ENCODE results near the gene PNPLA5.
"Not testable (repeated sequence)": the region's sequence is repeated elsewhere in the genome, so short reads cannot be mapped to it uniquely, and the experiment has no call there.

PNPLA5 gene, protein sequence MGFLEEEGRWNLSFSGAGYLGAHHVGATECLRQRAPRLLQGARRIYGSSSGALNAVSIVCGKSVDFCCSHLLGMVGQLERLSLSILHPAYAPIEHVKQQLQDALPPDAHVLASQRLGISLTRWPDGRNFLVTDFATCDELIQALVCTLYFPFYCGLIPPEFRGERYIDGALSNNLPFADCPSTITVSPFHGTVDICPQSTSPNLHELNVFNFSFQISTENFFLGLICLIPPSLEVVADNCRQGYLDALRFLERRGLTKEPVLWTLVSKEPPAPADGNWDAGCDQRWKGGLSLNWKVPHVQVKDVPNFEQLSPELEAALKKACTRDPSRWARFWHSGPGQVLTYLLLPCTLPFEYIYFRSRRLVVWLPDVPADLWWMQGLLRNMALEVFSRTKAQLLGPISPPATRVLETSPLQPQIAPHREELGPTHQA

DNA sequence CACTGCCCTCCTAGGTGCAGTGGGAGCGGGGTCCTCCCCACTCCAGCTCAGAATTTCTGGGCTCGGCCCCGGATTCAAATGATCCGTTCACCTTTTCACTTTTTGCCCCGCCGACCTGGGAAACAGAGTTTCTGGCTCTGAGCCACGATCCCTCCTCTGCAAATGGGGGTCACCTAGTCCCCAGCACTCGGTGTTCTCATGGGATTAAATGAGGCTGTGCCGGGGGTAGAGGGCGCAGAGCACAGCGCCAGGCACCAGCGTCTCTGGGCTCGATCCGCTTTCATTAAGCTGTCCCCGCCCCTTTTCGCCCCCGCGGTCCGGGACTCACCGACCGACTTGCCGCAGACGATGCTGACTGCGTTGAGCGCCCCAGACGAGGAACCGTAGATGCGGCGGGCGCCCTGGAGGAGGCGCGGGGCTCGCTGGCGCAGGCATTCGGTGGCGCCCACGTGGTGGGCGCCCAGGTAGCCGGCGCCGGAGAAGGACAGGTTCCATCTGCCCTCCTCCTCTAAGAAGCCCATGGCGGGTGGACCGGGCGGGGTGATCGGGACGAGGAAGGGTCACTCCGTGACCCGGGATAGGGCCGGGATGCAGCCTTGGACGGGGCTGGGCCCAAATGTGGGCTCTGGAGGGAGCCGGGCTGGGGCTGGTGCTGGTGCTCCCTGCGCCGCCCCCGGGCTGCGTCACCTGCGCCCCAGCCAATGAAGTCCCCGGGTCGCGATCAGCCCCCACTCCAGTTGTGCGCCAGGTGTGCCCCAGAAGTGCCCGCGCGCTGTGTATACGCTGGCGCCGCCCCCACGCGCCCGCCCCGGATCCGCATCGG, at the start of gene PNPLA5:
PNPLA5 (minus strand) TSS at position 654 of the 823 bp plus-strand sequence; CDS start at position 521, 133 bp downstream.
- peak; percentile 24 for DNase-seq (ENCODE audit: low spot score)

- no peak for DNase-seq (ENCODE audit: low spot score)
These were observed 49.6 kb upstream of the PNPLA5 start for GRCh38 chr22:43941449-43941848.

GRCh38 chr22:43931771-43932170, 40.0 kb upstream of the PNPLA5 start:
- DNase-seq (ENCODE audit: low spot score), result no peak

DNA sequence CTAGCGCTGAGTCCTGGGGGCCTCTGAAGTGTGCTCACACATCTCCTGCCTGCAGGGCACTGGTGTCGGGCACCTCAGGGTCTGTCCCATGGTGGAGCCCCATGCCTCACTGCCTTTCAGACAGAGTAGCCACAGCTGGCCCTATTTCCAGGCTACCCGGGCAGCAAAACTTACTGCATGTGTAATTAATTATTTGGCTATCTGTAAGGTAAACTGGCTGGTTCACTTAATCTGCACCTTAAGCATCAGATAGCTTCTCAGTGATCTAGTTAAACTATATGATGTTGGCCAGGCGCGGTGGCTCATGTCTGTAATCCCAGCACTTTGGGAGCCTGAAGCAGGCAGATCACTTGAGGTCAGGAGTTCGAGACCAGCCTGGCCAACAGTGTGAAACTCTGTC, 37.1 kb upstream of the PNPLA5 start:
- DNase-seq (ENCODE audit: low spot score), result no peak

GRCh38 chr22:43928468-43928867, 36.7 kb upstream of the PNPLA5 start:
- no peak for DNase-seq (ENCODE audit: low spot score)

DNA sequence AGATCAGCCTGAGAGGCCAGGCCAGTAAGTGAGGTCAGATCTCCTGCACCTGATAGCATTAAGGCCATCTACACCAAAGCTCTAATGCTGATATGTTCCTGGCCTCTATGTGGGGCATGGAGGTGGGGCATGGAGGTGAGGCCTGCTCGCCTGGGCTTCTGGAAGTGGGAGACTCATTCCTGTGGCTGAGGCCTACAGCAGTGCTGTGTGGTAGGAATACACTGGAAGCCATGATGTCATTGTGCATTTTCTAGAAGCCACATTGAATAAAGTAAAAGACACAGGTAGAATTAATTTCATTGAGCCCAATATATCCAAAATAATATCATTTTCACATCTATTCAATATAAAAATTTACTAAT, 34.5 kb upstream of the PNPLA5 start:
- DNase-seq (ENCODE audit: low spot score), result no peak

- DNase-seq (ENCODE audit: low spot score), result no peak
These were observed 33.9 kb upstream of the PNPLA5 start for GRCh38 chr22:43925433-43926348.

DNA sequence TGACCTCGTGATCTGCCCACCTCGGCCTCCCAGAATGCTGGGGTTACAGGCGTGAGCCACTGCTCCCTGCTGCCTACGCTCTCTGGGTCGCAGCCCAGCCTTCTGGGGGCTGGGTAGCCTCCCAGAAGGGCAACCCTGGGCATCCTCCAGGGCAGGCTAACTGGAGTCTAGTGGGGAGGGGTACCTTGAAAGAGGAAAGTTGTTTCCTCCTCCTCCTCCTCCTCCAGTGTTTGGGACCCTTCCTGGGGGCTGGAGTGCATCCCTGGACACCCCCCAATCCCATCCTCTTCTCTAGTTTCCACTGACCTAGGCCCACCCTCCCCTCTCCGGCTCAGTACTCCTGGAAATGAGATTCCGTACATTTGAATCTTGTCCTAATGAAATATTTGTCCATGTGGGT, 33.1 kb upstream of the PNPLA5 start:
- no peak for DNase-seq (ENCODE audit: low spot score)

DNA sequence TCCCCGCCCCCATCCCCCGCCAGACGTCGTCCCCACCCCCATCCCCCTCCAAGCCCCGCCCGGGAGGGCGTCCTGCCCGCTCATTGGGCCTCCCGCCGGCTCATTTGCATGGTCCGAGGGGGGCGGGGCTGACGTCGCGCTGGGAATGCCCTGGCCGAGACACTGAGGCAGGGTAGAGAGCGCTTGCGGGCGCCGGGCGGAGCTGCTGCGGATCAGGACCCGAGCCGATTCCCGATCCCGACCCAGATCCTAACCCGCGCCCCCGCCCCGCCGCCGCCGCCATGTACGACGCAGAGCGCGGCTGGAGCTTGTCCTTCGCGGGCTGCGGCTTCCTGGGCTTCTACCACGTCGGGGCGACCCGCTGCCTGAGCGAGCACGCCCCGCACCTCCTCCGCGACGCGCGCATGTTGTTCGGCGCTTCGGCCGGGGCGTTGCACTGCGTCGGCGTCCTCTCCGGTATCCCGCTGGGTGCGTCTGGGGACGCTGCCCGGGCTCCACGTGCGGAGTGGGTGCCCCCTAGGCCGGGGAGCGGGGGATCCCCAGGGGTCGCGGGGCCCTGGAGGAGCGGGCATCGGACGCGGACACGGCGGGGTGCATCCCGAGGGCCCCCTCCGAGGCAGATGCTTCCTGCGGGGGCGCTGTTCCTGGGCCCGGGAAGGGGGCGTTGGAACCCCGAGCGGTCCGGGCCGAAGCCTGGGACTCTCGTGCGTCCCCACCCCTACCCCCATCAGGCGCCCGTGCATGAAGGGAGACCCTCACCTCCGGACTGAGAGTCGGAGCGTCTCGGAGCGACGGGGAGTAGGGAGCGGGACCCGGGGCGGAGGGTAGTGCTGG, 32.0 kb upstream of the PNPLA5 start, which contains the start of gene PNPLA3:
PNPLA3 (plus strand) TSS at position 175 of the 834 bp plus-strand sequence; CDS start at position 282, 107 bp downstream.
- peak; percentile 83 for DNase-seq (ENCODE audit: low spot score)

DNA sequence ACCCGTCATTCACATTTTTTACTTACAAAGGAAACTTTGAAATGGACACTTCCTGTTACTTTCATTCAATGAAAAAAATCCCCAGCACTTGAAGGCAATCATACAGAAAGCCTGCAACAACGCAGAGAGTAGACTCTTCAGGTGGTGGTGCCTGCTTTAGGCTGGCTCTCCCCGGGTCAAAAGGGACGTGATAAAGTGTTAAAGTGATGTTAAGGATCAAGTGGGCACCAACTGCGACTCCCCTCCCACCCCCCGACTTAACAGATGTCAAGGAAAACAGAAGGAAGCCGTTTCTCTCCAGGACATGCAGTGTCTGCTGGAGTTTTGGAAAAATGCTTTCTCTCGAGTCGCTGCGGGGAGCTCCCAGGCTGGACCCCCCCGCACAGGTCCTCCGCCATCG, 31.4 kb upstream of the PNPLA5 start:
- peak; percentile 24 for DNase-seq (ENCODE audit: low spot score)

DNA sequence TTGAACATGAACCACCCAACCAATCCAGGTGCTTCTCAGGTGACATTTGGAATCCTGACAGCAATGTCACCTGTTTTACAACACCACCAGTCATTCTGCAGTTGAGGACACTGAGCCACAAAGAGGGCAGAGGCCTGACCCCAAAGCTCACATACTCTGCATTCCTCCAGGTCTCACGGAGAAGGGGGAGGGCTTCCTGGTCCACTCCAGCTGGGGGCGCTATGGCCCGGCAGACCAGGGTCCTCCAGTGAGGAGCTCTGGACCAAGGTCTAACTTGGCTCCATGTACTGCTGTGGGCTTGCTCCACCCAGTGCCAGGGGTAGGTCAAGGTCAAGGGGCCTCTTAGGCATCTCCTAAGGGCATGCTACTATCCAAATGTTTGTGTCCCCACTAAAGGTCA, 30.3 kb upstream of the PNPLA5 start:
- DNase-seq (ENCODE audit: low spot score), result no peak

- DNase-seq (ENCODE audit: low spot score), result no peak
These were observed 29.6 kb upstream of the PNPLA5 start for GRCh38 chr22:43921370-43921769.

- DNase-seq (ENCODE audit: low spot score), result no peak
These were observed 27.5 kb upstream of the PNPLA5 start for GRCh38 chr22:43919106-43919973.

DNA sequence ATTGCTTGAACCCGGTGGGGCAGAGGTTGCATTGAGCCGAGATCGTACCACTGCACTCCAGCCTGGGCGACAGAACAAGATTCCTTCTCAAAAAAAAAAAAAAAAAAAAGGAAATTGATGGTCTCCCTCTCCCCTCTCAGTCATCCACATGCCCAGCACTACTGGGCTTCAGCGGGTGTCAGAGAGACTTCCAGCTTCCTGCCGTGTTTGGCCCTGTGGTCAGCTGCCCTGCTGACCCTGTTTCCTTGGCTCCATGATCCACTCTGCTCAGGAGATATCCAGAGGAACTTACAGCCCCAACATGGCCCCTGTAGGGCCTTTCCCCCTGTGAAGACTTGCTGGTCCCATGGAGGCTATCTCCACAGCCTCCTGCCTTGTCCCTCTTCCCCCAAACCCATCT, 25.7 kb upstream of the PNPLA5 start:
- no peak for DNase-seq (ENCODE audit: low spot score)

DNA sequence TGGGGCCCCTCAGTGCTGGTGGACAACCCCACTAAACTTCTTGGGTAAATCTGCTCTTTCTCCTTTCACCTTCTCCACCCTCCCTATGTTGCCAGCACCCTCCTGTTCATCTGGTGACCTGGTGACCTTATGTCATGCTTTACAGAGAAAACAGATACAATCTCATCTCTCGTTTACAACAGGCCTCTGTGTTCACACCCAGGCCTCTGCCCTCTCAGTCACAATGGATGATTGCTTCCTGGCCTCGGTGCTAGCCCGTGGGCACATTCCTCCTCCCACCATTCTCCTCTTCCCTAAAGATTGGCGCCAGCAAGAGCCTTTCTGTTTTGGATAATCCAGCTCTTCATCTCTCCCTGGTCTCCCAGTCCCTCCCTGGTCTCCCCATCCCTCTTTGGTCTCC, 19.5 kb upstream of the PNPLA5 start:
- DNase-seq (ENCODE audit: low spot score), result no peak

- no peak for DNase-seq (ENCODE audit: low spot score)
These were observed 18.4 kb upstream of the PNPLA5 start for GRCh38 chr22:43910178-43910695.

GRCh38 chr22:43909708-43910107, 17.9 kb upstream of the PNPLA5 start:
- no peak for DNase-seq (ENCODE audit: low spot score)

- DNase-seq (ENCODE audit: low spot score), result no peak
These were observed 13.9 kb upstream of the PNPLA5 start for GRCh38 chr22:43905681-43906080.

DNA sequence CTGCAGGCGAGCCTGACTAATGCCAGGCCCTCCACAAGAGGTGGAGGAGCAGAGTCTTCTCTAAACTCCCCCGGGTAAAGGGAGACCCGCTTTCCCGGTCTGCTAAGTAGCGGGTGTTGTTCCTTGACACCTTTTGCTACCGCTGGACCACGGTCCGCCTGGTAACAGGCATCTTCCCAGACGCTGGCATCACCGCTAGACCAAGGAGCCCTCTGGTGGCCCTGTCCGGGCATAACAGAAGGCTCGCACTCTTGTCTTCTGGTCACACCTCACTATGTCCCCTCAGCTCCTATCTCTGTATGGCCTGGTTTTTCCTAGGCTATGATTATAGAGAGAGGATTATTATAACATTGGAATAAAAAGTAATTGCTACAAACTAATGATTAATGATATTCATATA, 12.6 kb upstream of the PNPLA5 start:
- DNase-seq (ENCODE audit: low spot score), result not testable (repeated sequence)

DNA sequence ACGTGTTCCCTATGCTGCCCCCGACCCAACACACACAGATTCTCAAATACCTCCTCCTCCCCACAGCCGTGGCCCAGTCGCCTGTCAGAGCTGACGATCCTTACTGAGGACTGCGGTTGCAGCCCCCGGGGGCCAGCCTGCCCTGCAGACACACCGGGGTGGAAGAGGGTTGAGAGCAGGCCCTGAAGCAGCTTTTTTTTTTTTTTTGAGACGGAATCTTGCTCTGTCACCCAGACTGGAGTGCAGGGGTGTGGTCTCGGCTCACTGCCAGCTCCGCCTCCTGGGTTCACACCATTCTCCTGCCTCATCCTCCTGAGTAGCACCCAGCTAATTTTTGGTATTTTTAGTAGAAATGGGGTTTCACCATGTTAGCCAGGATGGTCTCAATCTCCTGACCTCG, 11.2 kb upstream of the PNPLA5 start:
- DNase-seq (ENCODE audit: low spot score), result not testable (repeated sequence)

Measured in germinal center (tissue), 1 donor.